HL-60 (cell line): ENCODE results near the gene MRPL1.

Experiments used
- DNase-seq, 2 experiments: peaks; one replicate each; pipeline ENCODE4 v3.0.0-alpha.2; 2010 to 2020; ENCODE audit warnings: low read depth in 1 of 2, low spot score in 1 of 2
- H3K27ac ChIP-seq: fragments of 250-450 bp; sonication (Bioruptor Pico); replicated peaks from 2 replicates; pipeline ENCODE4 v1.5.1; 2020; ENCODE audit warnings: mild to moderate bottlenecking, moderate library complexity
- H3K27me3 ChIP-seq: fragments of 250-450 bp; sonication (Bioruptor Pico); 2 replicates; pipeline ENCODE4 v1.5.1; 2021; ENCODE audit warnings: mild to moderate bottlenecking, moderate library complexity; ENCODE audit not compliant: insufficient read depth, poor library complexity, severe bottlenecking
- H3K4me3 ChIP-seq: replicated peaks from 2 replicates; pipeline ENCODE4 v1.5.1; 2011; ENCODE audit warnings: mild to moderate bottlenecking, control low read depth, low read length; ENCODE audit not compliant: insufficient read depth
- GABPA ChIP-seq: IDR thresholded peaks from 2 replicates; pipeline ENCODE4 v1.6.1; 2012; ENCODE audit warnings: low read depth
- POLR2AphosphoS5 ChIP-seq: IDR thresholded peaks from 2 replicates; pipeline ENCODE4 v1.6.1; 2012; ENCODE audit warnings: low read depth
- SPI1 ChIP-seq: IDR thresholded peaks from 2 replicates; pipeline ENCODE4 v1.6.1; 2012; ENCODE audit warnings: low read depth, mild to moderate bottlenecking, borderline replicate concordance
- TF ChIP-seq, protein P1 (sequence below): IDR thresholded peaks from 2 replicates; pipeline ENCODE4 v1.6.1; 2012; ENCODE audit warnings: low read depth; ENCODE audit not compliant: insufficient replicate concordance
- TF ChIP-seq, protein P2 (sequence below): IDR thresholded peaks from one replicate; pipeline ENCODE4 v1.5.1; 2011; ENCODE audit warnings: low read length, control low read depth, inconsistent platforms; ENCODE audit not compliant: insufficient read depth

MRPL1 gene

DNA sequence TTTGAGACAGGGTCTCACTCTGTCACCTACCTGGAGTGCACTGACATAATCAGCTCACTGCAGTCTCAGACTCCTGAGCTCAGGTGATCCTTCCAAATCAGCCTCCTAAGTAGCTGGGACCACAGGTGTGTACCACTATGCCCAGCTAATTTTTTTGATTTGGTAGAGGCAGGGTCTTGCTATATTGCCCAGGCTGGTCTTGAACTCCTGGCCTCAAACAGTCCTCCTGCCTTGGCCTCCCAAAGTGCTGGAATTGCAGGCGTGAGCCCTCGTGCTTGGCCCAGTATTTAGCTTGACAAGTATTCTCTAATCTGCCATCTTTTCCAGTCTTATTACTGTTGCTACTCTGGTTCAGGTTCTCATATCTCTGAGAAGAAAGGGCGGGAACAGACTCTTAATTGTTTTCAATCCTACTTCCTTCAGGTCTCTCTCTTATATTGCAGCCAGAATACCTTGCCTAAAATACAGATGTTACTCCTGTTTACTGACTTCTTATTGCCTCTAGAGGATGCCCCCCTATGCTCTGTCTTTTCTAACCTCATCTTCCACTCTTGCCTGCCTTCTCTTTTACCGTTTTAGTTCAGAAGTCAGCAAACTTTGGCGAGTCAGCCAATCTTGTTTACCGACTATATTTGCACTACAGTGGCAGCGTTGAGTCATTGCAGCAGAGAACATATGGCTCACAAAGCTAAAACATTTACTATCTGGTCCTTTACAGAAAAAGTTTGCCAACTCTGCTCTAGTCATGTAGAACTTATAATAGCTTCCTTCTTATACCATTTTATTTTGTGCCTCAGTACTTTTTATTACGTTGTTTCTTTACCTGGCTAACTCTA is 19.0 kb downstream of the MRPL1 start:
- TF ChIP-seq, protein P1, sequence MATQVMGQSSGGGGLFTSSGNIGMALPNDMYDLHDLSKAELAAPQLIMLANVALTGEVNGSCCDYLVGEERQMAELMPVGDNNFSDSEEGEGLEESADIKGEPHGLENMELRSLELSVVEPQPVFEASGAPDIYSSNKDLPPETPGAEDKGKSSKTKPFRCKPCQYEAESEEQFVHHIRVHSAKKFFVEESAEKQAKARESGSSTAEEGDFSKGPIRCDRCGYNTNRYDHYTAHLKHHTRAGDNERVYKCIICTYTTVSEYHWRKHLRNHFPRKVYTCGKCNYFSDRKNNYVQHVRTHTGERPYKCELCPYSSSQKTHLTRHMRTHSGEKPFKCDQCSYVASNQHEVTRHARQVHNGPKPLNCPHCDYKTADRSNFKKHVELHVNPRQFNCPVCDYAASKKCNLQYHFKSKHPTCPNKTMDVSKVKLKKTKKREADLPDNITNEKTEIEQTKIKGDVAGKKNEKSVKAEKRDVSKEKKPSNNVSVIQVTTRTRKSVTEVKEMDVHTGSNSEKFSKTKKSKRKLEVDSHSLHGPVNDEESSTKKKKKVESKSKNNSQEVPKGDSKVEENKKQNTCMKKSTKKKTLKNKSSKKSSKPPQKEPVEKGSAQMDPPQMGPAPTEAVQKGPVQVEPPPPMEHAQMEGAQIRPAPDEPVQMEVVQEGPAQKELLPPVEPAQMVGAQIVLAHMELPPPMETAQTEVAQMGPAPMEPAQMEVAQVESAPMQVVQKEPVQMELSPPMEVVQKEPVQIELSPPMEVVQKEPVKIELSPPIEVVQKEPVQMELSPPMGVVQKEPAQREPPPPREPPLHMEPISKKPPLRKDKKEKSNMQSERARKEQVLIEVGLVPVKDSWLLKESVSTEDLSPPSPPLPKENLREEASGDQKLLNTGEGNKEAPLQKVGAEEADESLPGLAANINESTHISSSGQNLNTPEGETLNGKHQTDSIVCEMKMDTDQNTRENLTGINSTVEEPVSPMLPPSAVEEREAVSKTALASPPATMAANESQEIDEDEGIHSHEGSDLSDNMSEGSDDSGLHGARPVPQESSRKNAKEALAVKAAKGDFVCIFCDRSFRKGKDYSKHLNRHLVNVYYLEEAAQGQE: no peak
- TF ChIP-seq, protein P2, sequence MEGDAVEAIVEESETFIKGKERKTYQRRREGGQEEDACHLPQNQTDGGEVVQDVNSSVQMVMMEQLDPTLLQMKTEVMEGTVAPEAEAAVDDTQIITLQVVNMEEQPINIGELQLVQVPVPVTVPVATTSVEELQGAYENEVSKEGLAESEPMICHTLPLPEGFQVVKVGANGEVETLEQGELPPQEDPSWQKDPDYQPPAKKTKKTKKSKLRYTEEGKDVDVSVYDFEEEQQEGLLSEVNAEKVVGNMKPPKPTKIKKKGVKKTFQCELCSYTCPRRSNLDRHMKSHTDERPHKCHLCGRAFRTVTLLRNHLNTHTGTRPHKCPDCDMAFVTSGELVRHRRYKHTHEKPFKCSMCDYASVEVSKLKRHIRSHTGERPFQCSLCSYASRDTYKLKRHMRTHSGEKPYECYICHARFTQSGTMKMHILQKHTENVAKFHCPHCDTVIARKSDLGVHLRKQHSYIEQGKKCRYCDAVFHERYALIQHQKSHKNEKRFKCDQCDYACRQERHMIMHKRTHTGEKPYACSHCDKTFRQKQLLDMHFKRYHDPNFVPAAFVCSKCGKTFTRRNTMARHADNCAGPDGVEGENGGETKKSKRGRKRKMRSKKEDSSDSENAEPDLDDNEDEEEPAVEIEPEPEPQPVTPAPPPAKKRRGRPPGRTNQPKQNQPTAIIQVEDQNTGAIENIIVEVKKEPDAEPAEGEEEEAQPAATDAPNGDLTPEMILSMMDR: no peak
- no peak for TF ChIP-seq GABPA
- H3K4me3 ChIP-seq: no peak overlapping the region
- H3K27me3 ChIP-seq: no peaks in the 10 kb centered on the region
- H3K27ac ChIP-seq: no peak overlapping the region
- no peak for DNase-seq

- no peaks in the 10 kb centered on the region for H3K27me3 ChIP-seq
- DNase-seq: no peak
- no peak overlapping the region for H3K27ac ChIP-seq
- TF ChIP-seq, protein P2: no peak
- TF ChIP-seq GABPA (no peak), SPI1 (no peak), POLR2AphosphoS5 (no peak)
- TF ChIP-seq, protein P1: no peak
- no peak overlapping the region for H3K4me3 ChIP-seq
Observed at GRCh38 chr4:77893451-77893850, 30.8 kb downstream of the MRPL1 start.

DNA sequence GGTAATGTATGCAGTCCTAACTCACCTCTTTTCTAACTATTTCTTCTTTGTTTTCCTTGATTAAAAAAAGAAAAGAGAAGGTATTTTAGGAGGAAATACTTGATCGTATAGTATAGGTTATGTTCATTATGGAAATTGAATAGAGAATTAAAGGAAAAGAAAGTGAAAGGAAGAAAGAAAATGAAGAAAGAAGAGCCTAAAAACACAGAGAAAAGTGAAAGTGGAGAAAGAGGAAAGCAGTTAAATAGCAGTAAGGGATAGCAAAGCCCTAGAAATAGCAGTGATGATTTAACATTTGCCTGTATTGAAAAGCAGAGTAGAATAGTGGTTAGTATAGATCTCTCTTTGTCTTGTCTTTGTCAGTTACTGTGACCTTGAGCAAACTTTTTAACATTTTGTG is 37.0 kb downstream of the MRPL1 start:
- TF ChIP-seq, protein P2: no peak
- no peak for TF ChIP-seq SPI1
- TF ChIP-seq, protein P1: no peak
- no peak for TF ChIP-seq GABPA
- TF ChIP-seq POLR2AphosphoS5: no peak
- Histone ChIP-seq H3K27me3 (no peaks in the 10 kb centered on the region), H3K27ac (no peak overlapping the region), H3K4me3 (no peak overlapping the region)
- DNase-seq: no peak
